SH-SY5Y (cell line): ENCODE results near the gene CCM2L.

ENCODE experiments used
- GATA2 ChIP-seq: IDR thresholded peaks from 2 replicates; pipeline ENCODE4 v1.6.1; 2011; ENCODE audit warnings: mild to moderate bottlenecking, low read depth, low read length
- GATA3 ChIP-seq: IDR thresholded peaks from 2 replicates; pipeline ENCODE4 v1.6.1; 2011; ENCODE audit warnings: low read depth, mild to moderate bottlenecking, low read length, moderate library complexity

CCM2L gene

DNA sequence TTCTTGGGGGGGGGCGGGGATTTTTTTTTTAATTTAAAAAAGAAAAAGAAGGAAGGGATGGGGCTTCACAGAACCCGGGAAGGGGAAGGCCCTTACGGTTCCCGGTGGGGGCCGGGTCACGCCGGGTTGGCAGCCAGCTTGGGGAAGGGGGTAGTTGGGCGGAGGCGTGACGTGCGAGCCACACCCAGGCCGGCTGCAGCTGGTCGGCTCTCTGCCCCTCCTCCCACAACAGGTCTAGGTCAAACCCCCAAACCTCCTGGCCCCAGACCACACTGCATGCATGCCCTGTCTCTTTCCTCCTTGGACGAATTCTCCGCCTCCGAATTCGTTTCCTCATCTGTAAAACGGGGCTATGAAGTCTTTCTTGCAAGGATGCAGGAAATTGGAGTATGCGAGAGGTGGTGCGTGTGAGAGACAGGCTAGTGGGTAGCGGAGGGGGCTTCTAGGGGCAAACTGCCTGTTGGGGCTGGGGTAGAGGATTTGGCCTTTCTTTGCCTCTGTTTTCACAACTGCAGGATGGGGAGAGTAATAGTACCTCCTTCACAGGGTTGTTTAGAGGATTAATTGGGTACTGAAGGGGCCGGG lies 42.6 kb downstream of the CCM2L start:
- TF ChIP-seq GATA3 (no peak), GATA2 (no peak)

DNA sequence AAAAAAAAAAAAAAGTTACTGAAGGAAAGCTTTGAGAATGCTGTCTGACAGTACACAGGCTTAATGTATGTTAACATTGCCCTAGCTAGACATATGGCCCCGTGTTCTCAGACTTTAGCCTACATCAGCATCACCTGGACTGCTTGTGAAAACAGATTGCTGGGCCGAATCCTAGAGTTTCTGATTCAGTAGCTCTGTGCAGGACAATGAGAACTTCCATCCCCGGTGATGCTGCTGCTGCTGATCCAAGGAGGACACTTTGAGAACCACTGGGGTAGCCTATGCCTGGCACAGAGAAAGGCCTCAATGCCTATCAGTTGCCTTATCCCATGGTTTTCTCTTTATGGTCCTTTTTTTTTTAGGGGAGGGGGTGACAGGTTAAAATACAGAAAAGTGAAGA lies 43.4 kb downstream of the CCM2L start:
- TF ChIP-seq GATA2, result no peak
- TF ChIP-seq GATA3, result no peak

DNA sequence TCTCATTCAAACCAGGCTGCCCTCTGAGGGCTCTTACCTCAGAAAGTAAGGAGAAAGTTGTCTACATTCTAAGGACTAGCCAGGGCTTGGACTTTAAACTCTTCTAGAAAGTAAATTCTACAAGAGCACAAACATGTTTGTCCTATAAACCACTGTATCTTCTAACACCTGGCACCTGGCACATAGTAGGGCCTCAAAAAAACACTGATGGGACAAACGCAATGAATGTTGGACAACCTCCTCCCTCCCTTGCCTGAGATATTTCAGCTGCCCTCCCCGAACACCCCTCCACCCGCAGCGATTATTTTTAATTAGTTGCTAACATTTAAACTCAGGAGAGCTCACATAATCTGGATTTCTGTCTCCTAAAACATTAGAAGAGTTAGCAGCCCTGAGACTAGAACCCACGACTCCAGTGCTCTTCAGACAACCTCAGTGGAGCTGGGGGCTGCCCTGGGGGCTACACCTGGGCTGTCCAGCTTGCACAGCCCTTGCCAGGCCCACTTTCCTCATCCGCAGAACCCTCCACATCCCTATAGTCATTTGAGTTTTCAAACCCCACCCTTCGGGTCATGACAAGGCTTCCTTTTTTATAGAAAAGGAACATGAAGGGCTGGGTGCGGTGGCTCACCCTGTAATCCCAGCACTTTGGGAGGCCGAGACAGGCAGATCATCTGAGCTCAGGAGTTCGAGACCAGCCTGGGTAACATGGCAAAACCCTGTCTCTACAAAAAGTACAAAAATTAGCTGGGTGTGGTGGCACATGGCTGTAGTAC lies 46.7 kb downstream of the CCM2L start:
- TF ChIP-seq GATA2, result no peak
- TF ChIP-seq GATA3, result no peak

- no peak for TF ChIP-seq GATA3
- TF ChIP-seq GATA2, result no peak
Measured at GRCh38 chr20:32057656-32058184, 47.5 kb downstream of the CCM2L start.

GRCh38 chr20:32059189-32059588 lies 49.0 kb downstream of the CCM2L start:
- TF ChIP-seq GATA3, result no peak
- TF ChIP-seq GATA2, result no peak

GRCh38 chr20:32062776-32063170 lies 52.5 kb downstream of the CCM2L start:
- no peak for TF ChIP-seq GATA2
- no peak for TF ChIP-seq GATA3

DNA sequence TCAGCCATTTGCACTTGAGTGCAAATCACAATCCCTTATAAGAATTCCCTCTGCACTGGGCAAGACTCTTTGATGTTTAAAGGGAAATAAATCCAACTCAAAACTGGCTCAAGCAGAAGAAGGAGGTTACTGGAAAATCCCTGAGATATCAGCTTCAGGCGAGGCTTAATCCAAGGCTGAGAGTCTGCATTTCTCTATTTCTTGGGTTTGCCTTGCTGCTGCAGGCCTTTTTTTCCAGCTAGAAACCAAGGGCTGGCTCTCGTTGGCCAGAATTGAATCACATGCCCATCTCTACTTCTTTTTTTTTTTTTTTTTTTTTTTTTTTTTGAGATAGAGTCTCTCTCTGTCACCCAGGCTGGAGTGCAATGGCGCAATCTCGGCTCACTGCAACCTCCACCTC lies 53.5 kb downstream of the CCM2L start:
- TF ChIP-seq GATA3 (no peak), GATA2 (no peak)

GRCh38 chr20:32064667-32065066 lies 54.4 kb downstream of the CCM2L start:
- TF ChIP-seq GATA2, result no peak
- TF ChIP-seq GATA3, result no peak

GRCh38 chr20:32067234-32067821 lies 57.1 kb downstream of the CCM2L start:
- TF ChIP-seq GATA3 (no peak), GATA2 (no peak)

DNA sequence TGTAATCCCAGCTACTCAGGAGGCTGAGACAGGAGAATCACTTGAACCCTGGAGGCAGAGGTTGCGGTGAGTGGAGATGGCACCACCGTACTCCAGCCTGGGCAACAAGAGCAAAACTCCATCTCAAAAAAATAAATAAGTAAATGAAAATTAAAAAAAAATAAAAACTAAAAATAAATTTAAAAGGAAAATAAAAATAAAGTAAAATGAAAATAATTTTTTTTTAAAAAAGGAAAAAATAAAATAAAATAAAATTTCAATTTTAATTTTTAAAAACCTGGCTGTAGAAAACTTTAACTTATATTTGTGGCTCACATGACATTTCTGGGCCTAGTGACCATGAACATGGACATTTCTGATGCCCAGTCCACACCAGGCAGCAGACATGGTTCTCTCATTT lies 57.9 kb downstream of the CCM2L start:
- no peak for TF ChIP-seq GATA2
- TF ChIP-seq GATA3, result no peak

- no peak for TF ChIP-seq GATA3
Measured at GRCh38 chr20:32069711-32070110, 59.5 kb downstream of the CCM2L start.

DNA sequence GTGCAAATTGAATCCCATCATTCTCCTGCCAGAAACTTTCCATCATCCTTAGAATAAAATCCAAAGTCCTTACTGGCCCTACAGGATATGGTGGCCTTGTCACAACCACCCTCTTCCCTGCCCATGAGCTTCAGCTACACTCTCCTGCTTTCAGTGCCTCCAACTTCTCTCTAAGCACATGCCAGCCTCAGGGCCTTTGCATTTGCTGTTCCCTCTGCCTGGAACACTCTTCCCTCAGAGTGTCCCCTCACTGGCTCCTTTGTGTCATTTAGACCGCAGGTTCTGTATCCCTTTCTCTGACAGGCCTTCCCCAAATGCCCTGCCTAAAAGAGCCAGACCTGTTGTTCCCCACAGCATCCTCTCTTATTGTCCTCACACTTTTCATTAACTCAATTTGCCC lies 60.0 kb downstream of the CCM2L start:
- TF ChIP-seq GATA3, result no peak
- TF ChIP-seq GATA2, result no peak

GRCh38 chr20:32070690-32071213 lies 60.5 kb downstream of the CCM2L start:
- no peak for TF ChIP-seq GATA2
- no peak for TF ChIP-seq GATA3

GRCh38 chr20:32071395-32072167 lies 61.3 kb downstream of the CCM2L start:
- TF ChIP-seq GATA3 (no peak), GATA2 (no peak)

GRCh38 chr20:32072168-32072750 lies 62.0 kb downstream of the CCM2L start:
- TF ChIP-seq GATA2 (no peak), GATA3 (no peak)
